HepG2 (cell line): ENCODE results near the gene C16orf95. TPM values are rescaled to one million over a fixed set of nuclear protein-coding genes. Genes with fewer than 3 reads are reported as not detected.

Experiments used
- ATAC-seq: fragments of 200-7000 bp; cut with Tn5 transposase; 3 replicates; pipeline ENCODE4 v1.9.1; 2020; ENCODE audit warnings: mild to moderate bottlenecking, moderate library complexity
- BruUV-seq: library from RNA; stranded (reverse); fragments of 400-500 nt; replicated peaks from 2 replicates; lab custom pipeline; 2021; lab: Mats Ljungman, UMichigan
- CTCF ChIA-PET: fragments of 300-600 bp; formaldehyde crosslinking; extraction: SDS; loops from one replicate; lab custom pipeline; 2021; ENCODE audit warnings: low total read pairs, inconsistent platforms, low intra/inter-chr PET ratio; lab: Yijun Ruan, JAX
- POLR2A ChIA-PET: fragments of 350-600 bp; sonication (Branson Sonifier 250); formaldehyde crosslinking; loops from one replicate; lab custom pipeline; 2020; ENCODE audit warnings: antibody characterized with exemption, inconsistent platforms; lab: Yijun Ruan, JAX
- DNase-seq: peaks from one replicate; pipeline ENCODE4 v3.0.0-alpha.2; 2015; ENCODE audit warnings: low spot score
- FAIRE-seq: peaks from 3 replicates; lab custom pipeline; 2011; peaks lifted over from hg19 to GRCh38; lab: Jason Lieb, UNC
- H2AFZ ChIP-seq: one replicate; pipeline ENCODE4 v1.6.1; 2011; ENCODE audit warnings: low read length, inconsistent platforms
- H3K27ac ChIP-seq: fragments of 300-600 bp; 3 replicates; pipeline ENCODE4 v1.8.0; 2011; ENCODE audit warnings: mixed run types, mild to moderate bottlenecking, mixed read lengths, low read length, inconsistent platforms; ENCODE audit not compliant: insufficient read depth; ENCODE audit errors: extremely low read length
- H3K27me3 ChIP-seq, 2 experiments: fragments of 200-600 bp in 1 of 2; 2 replicates in 1 of 2; 3 replicates in 1 of 2; pipeline versions ENCODE4 v1.6.0 to v1.8.0; 2011; ENCODE audit warnings: low read length in 2 of 2, mild to moderate bottlenecking in 2 of 2, moderate library complexity in 2 of 2, inconsistent platforms in 1 of 2; ENCODE audit not compliant: insufficient read depth in 2 of 2, control insufficient read depth in 1 of 2
- H3K36me3 ChIP-seq, 2 experiments: fragments of 200-600 bp in 1 of 2; replicated peaks in 1 of 2; 2 replicates in 1 of 2; 3 replicates in 1 of 2; pipeline versions ENCODE4 v1.5.1 to v1.8.0; 2011; ENCODE audit warnings: low read length in 2 of 2, inconsistent platforms in 1 of 2; ENCODE audit not compliant: insufficient read depth in 2 of 2, control insufficient read depth in 1 of 2
- H3K4me1 ChIP-seq: 2 replicates; pipeline ENCODE4 v1.5.1; 2012; ENCODE audit warnings: low read length, inconsistent platforms; ENCODE audit not compliant: insufficient read depth
- H3K4me2 ChIP-seq: 2 replicates; pipeline ENCODE4 v1.6.0; 2011; ENCODE audit warnings: low read depth, low read length, inconsistent platforms
- H3K4me3 ChIP-seq, 3 experiments: fragments of 200-600 bp in 1 of 3; sonication (generic), shearing (Covaris generic) in 1 of 3; replicated peaks in 1 of 3; 2 replicates each; pipeline ENCODE4 v1.5.1; 2011 to 2016; ENCODE audit warnings: low read length in 3 of 3, inconsistent platforms in 2 of 3, low read depth in 2 of 3, mild to moderate bottlenecking in 2 of 3, control low read depth in 1 of 3, mixed read lengths in 1 of 3; ENCODE audit not compliant: insufficient read depth in 1 of 3
- H3K79me2 ChIP-seq: one replicate; pipeline ENCODE4 v1.6.1; 2011; ENCODE audit warnings: low read length, inconsistent platforms; ENCODE audit not compliant: insufficient read depth
- H3K9ac ChIP-seq: 2 replicates; pipeline ENCODE4 v1.6.0; 2011; ENCODE audit warnings: mild to moderate bottlenecking, low read depth, low read length, inconsistent platforms; ENCODE audit not compliant: insufficient read depth
- H3K9me3 ChIP-seq: 2 replicates; pipeline ENCODE4 v1.5.1; 2012; ENCODE audit warnings: mild to moderate bottlenecking, low read length
- H4K20me1 ChIP-seq: 2 replicates; pipeline ENCODE4 v1.6.0; 2011; ENCODE audit warnings: inconsistent platforms, mild to moderate bottlenecking, low read length, moderate library complexity; ENCODE audit not compliant: insufficient read depth
- FOXP1 ChIP-seq, 2 experiments: fragments of 450-650 bp in 1 of 2; IDR thresholded peaks; 2 replicates each; pipeline ENCODE4 v1.6.1; 2017 to 2018; ENCODE audit warnings: antibody characterized with exemption in 1 of 2
- HDAC6 ChIP-seq: fragments of 200-600 bp; sonication (generic); IDR thresholded peaks from 2 replicates; pipeline ENCODE4 v1.7.0; 2017; ENCODE audit warnings: mild to moderate bottlenecking, antibody characterized with exemption, low read length, low read depth
- MBNL3 ChIP-seq: fragments of 250-450 bp; sonication (Bioruptor Pico); conservative IDR thresholded peaks from 2 replicates; pipeline ENCODE4 v1.8.0; 2022; ENCODE audit warnings: mild to moderate bottlenecking, inconsistent platforms
- MTA1 ChIP-seq: sonication (generic); formaldehyde crosslinking; IDR thresholded peaks from 2 replicates; pipeline ENCODE4 v1.4.0; 2020; ENCODE audit warnings: missing genetic modification reagents, mild to moderate bottlenecking, borderline replicate concordance
- NR2F6 ChIP-seq, 2 experiments: IDR thresholded peaks; 2 replicates each; pipeline ENCODE4 v1.6.1; 2016; ENCODE audit warnings: antibody characterized with exemption in 1 of 2, mild to moderate bottlenecking in 1 of 2
- PPARG ChIP-seq: conservative IDR thresholded peaks from 2 replicates; pipeline ENCODE4 v1.6.1; 2016; ENCODE audit warnings: missing biosample characterization, missing genetic modification reagents
- SPEN ChIP-seq: sonication (generic); formaldehyde crosslinking; IDR thresholded peaks from 2 replicates; pipeline ENCODE4 v1.5.1; 2020; ENCODE audit warnings: low read depth, mild to moderate bottlenecking, missing genetic modification reagents
- ZBTB33 ChIP-seq: sonication (generic); formaldehyde crosslinking; IDR thresholded peaks from 2 replicates; pipeline ENCODE4 v1.4.0; 2020; ENCODE audit warnings: missing genetic modification reagents
- ZBTB38 ChIP-seq: sonication (generic); formaldehyde crosslinking; IDR thresholded peaks from 2 replicates; pipeline ENCODE4 v1.5.1; 2020; ENCODE audit warnings: mild to moderate bottlenecking, missing genetic modification reagents
- ZHX1 ChIP-seq: sonication (generic); formaldehyde crosslinking; IDR thresholded peaks from 2 replicates; pipeline ENCODE4 v1.8.1; 2022; ENCODE audit warnings: low read depth, mild to moderate bottlenecking, missing genetic modification reagents
- ZMYM3 ChIP-seq: sonication (generic); formaldehyde crosslinking; IDR thresholded peaks from 2 replicates; pipeline ENCODE4 v1.5.1; 2020; ENCODE audit warnings: mild to moderate bottlenecking, missing genetic modification reagents
- ZNF224 ChIP-seq: sonication (generic); formaldehyde crosslinking; IDR thresholded peaks from 2 replicates; pipeline ENCODE4 v1.5.0; 2020; ENCODE audit warnings: mild to moderate bottlenecking, missing genetic modification reagents
- ZNF274 ChIP-seq: sonication (generic); formaldehyde crosslinking; IDR thresholded peaks from 2 replicates; pipeline ENCODE4 v1.5.1; 2020; ENCODE audit warnings: mild to moderate bottlenecking, missing genetic modification reagents
- ZNF737 ChIP-seq: sonication (generic); formaldehyde crosslinking; IDR thresholded peaks from 2 replicates; pipeline ENCODE4 v1.5.0; 2020; ENCODE audit warnings: missing genetic modification reagents, mild to moderate bottlenecking, borderline replicate concordance
- ZNF768 ChIP-seq: sonication (generic); formaldehyde crosslinking; IDR thresholded peaks from 2 replicates; pipeline ENCODE4 v1.4.0; 2020; ENCODE audit warnings: missing genetic modification reagents
- ZNF792 ChIP-seq: IDR thresholded peaks from 2 replicates; pipeline ENCODE4 v1.6.1; 2016
- ZNF83 ChIP-seq: sonication (generic); formaldehyde crosslinking; IDR thresholded peaks from 2 replicates; pipeline ENCODE4 v1.4.0; 2020; ENCODE audit warnings: missing genetic modification reagents, mild to moderate bottlenecking, borderline replicate concordance
- WGBS: methylation state at CpG from one replicate; pipeline ENCODE4 v1.1.6; 2017; ENCODE audit warnings: low lambda C conversion rate; 5-methylcytosine and 5-hydroxymethylcytosine counted together
- in situ Hi-C: cut with HindIII; loops from 2 replicates; pipeline ENCODE4 v1.10.0; 2017; ENCODE audit warnings: low pct_unique_long_range_greater_than_20kb; ENCODE audit not compliant: extremely low pct_ligation_motif_present
- intact Hi-C: fragments of 100-400 bp; cut with micrococcal nuclease; formaldehyde crosslinking; loops from one replicate; pipeline ENCODE4 v1.10.0; 2022; ENCODE audit not compliant: unreplicated experiment
- polyA plus RNA-seq, 8 experiments: library from polyadenylated mRNA; depleted of rRNA in 3 of 8; stranded (reverse) in 7 of 8; unstranded in 1 of 8; fragments of >200 nt; fragmentation: Illumina TruSeq in 4 of 8; extraction: Trizol in 4 of 8; gene quantifications; 2 replicates each; pipeline versions ENCODE4 v1.2.1 to v1.2.3, GENCODE V29; 2011 to 2016; ENCODE audit warnings: low read depth in 4 of 8, missing spikeins in 1 of 8, mixed read lengths in 1 of 8; ENCODE audit not compliant: insufficient read depth in 1 of 8
- total RNA-seq, 5 experiments: library from RNA; depleted of rRNA; stranded (reverse); fragments of >200 nt; fragmentation: Illumina TruSeq; extraction: Trizol; gene quantifications; 2 replicates each; pipeline ENCODE4 v1.2.3, GENCODE V29; 2016; ENCODE audit warnings: low read depth in 1 of 5

The C16orf95 gene
- total and polyA plus RNA-seq, 2 of the 13 experiments (the other 11 are each of a cell fraction or from before 2014, with no cell fraction given): 2.8 to 8.6 TPM

GRCh38 chr16:87267566-87267965 is 49.6 kb downstream of the C16orf95 start:
- no peak overlapping the region for H3K4me2 ChIP-seq
- no peak for TF ChIP-seq ZNF83 (CRISPR knock-in tag)
- no peak for TF ChIP-seq FOXP1 (IDR thresholded peaks at IDR 0.05)
- TF ChIP-seq FOXP1 (CRISPR knock-in tag; IDR thresholded peaks at IDR 0.05): no peak
- peak; percentile 44; the same call in 1 of the 2 replicates for TF ChIP-seq ZMYM3 (CRISPR knock-in tag)
- no peak for TF ChIP-seq ZNF792
- peak; percentile 79; the same call in 1 of the 2 replicates for TF ChIP-seq ZNF768
- in situ Hi-C loops: no loop called here
- H2AFZ ChIP-seq: no peak overlapping the region
- DNase-seq: no peak
- no peaks in the 10 kb centered on the region for H3K27me3 ChIP-seq
- FAIRE-seq: no peak
- H3K79me2 ChIP-seq: no peaks in the 10 kb centered on the region
- H3K36me3 ChIP-seq: no peaks in the 10 kb centered on the region
- WGBS: 58% methylated on average over 8 of the region's 8 CpGs
- ChIA-PET CTCF (no interaction called here), POLR2A (no interaction called here)
- H3K27ac ChIP-seq: no peak overlapping the region
- BruUV-seq: no TSS peak
- peaks cover 11% of the 10 kb centered on the region for H3K4me1 ChIP-seq
- no peak for ATAC-seq
- H3K9ac ChIP-seq: no peak overlapping the region
- intact Hi-C loops: no loop called here
- H3K9me3 ChIP-seq: no peaks in the 10 kb centered on the region
- no peak overlapping the region for H3K4me3 ChIP-seq
- H4K20me1 ChIP-seq: no peaks in the 10 kb centered on the region

GRCh38 chr16:87266846-87267245 is 50.3 kb downstream of the C16orf95 start:
- no peak for ATAC-seq
- WGBS: 57% methylated on average over 4 of the region's 4 CpGs
- Histone ChIP-seq H3K4me1 (peaks cover 11% of the 10 kb centered on the region), H3K9me3 (no peaks in the 10 kb centered on the region), H3K79me2 (no peaks in the 10 kb centered on the region), H4K20me1 (no peaks in the 10 kb centered on the region), H2AFZ (no peak overlapping the region), H3K27me3 (no peaks in the 10 kb centered on the region), H3K27ac (no peak overlapping the region), H3K4me2 (no peak overlapping the region), H3K9ac (no peak overlapping the region), H3K4me3 (no peak overlapping the region), H3K36me3 (no peaks in the 10 kb centered on the region)
- CTCF ChIA-PET: no interaction called here
- BruUV-seq: no TSS peak
- DNase-seq: no peak
- intact Hi-C loops (no loop called here), in situ Hi-C loops (no loop called here)
- POLR2A ChIA-PET: no interaction called here
- FAIRE-seq: no peak
- TF ChIP-seq SPEN (no peak), PPARG (CRISPR knock-in tag) (no peak), HDAC6 (no peak), ZNF224 (CRISPR knock-in tag) (no peak), MBNL3 (CRISPR knock-in tag) (no peak), ZNF274 (no peak), ZHX1 (CRISPR knock-in tag) (no peak), MTA1 (no peak), ZNF737 (CRISPR knock-in tag) (no peak), NR2F6 (IDR thresholded peaks at IDR 0.05) (no peak), NR2F6 (CRISPR knock-in tag; IDR thresholded peaks at IDR 0.05) (no peak), ZBTB33 (no peak), ZBTB38 (no peak)
